HEK293T (cell line): ENCODE measurements around the gene IGFBP6.

Experiments used
- ARNT ChIP-seq: fragments of 450-650 bp; IDR thresholded peaks from 2 replicates; pipeline ENCODE4 v1.6.1; 2017; ENCODE audit warnings: mild to moderate bottlenecking
- BHLHE40 ChIP-seq: fragments of 450-650 bp; IDR thresholded peaks from 2 replicates; pipeline ENCODE4 v1.6.1; 2016; ENCODE audit warnings: mild to moderate bottlenecking, moderate library complexity, borderline replicate concordance
- FOXA1 ChIP-seq: fragments of 450-650 bp; IDR thresholded peaks from 2 replicates; pipeline ENCODE4 v1.6.1; 2016; ENCODE audit warnings: mild to moderate bottlenecking
- FOXM1 ChIP-seq: fragments of 450-650 bp; IDR thresholded peaks from 2 replicates; pipeline ENCODE4 v1.6.1; 2017; ENCODE audit warnings: mild to moderate bottlenecking, borderline replicate concordance
- NFRKB ChIP-seq: fragments of 450-650 bp; IDR thresholded peaks from 2 replicates; pipeline ENCODE4 v1.6.1; 2016; ENCODE audit warnings: mild to moderate bottlenecking, moderate library complexity
- PKNOX1 ChIP-seq: fragments of 450-650 bp; IDR thresholded peaks from 2 replicates; pipeline ENCODE4 v1.6.1; 2016
- SUZ12 ChIP-seq: fragments of 450-650 bp; IDR thresholded peaks from 2 replicates; pipeline ENCODE4 v1.6.1; 2016; ENCODE audit warnings: mild to moderate bottlenecking
- TARDBP ChIP-seq: fragments of 450-650 bp; IDR thresholded peaks from 2 replicates; pipeline ENCODE4 v1.6.1; 2016

DNA sequence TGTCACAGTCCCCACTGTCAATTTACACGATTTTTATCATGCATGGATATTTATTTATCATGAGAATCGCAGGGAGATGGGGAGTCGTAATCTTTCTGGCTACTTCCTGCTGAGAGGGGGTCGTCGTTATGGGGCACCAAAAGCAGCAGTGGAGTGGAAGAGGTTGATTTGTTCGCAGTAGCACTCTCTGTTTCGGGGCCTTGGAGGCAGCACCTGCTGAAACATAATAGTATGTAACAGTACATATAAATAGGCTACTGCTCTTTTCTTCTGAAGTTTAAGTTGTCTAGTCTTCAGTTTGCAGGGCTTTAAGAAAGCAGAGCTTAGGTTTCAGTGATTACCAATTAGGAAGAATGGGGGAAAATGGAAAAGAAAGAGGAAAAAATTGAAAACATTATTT, 9.7 kb downstream of the IGFBP6 start:
- TF ChIP-seq PKNOX1 = no peak
- no peak for TF ChIP-seq FOXA1
- TF ChIP-seq FOXM1 = no peak
- no peak for TF ChIP-seq NFRKB
- no peak for TF ChIP-seq SUZ12
- TF ChIP-seq TARDBP = no peak
- TF ChIP-seq ARNT = no peak
- no peak for TF ChIP-seq BHLHE40
